Activated CD8-positive, alpha-beta T cell treated with anti-CD3 and anti-CD28 coated beads for 36 hours (primary cell): Measurements from ENCODE around the gene SPIRE2. TPM values are rescaled to one million over a fixed set of nuclear protein-coding genes. Genes with fewer than 3 reads are reported as not detected.

Experiments used
- ATAC-seq: fragments of 200-7000 bp; cut with Tn5 transposase; one replicate; pipeline ENCODE4 v1.10.0; 2021; ENCODE audit warnings: mild to moderate bottlenecking, moderate library complexity
- CTCF ChIA-PET: fragments of 350-600 bp; sonication (Branson Sonifier 250); formaldehyde crosslinking; loops from one replicate; lab custom pipeline; 2021; ENCODE audit warnings: antibody characterized with exemption; lab: Charles Lee
- POLR2A ChIA-PET: fragments of 350-600 bp; sonication (Branson Sonifier 250); formaldehyde crosslinking; loops from one replicate; lab custom pipeline; 2021; ENCODE audit warnings: antibody characterized with exemption; lab: Charles Lee
- DNase-seq: peaks from one replicate; pipeline ENCODE4 v3.0.0-alpha.2; 2020
- H3K27ac Mint-ChIP-seq: one replicate; pipeline ENCODE4 v1.8.0; 2021; ENCODE audit warnings: mild to moderate bottlenecking, mixed read lengths
- H3K27me3 Mint-ChIP-seq: one replicate; pipeline ENCODE4 v1.8.0; 2021; ENCODE audit warnings: mixed read lengths
- H3K36me3 Mint-ChIP-seq: one replicate; pipeline ENCODE4 v1.8.0; 2021; ENCODE audit warnings: low read depth, mixed read lengths
- H3K4me1 Mint-ChIP-seq: one replicate; pipeline ENCODE4 v1.8.0; 2021; ENCODE audit warnings: low read depth, mixed read lengths
- H3K4me3 Mint-ChIP-seq: one replicate; pipeline ENCODE4 v1.8.0; 2021; ENCODE audit warnings: mild to moderate bottlenecking, moderate library complexity, mixed read lengths
- H3K9me3 Mint-ChIP-seq: one replicate; pipeline ENCODE4 v1.8.0; 2021; ENCODE audit warnings: mixed read lengths
- intact Hi-C: fragments of 100-400 bp; cut with micrococcal nuclease; formaldehyde crosslinking; loops from one replicate; pipeline ENCODE4 v1.10.0; 2022
- total RNA-seq, 2 experiments: library from RNA; stranded (reverse); gene quantifications; one replicate each; pipeline ENCODE4 v1.2.3, GENCODE V29; 2021
- TF ChIP-seq, protein P1 (sequence below): fragments of 200-600 bp; IDR thresholded peaks from one replicate; pipeline ENCODE4 v1.8.0; 2022; ENCODE audit warnings: antibody characterized with exemption, mild to moderate bottlenecking

Gene SPIRE2
- total RNA-seq, 2 experiments from 2014 or later: 0.27 to 0.29 TPM

GRCh38 chr16:89860747-89861304 lies 32.6 kb downstream of the SPIRE2 start:
- H3K36me3 Mint-ChIP-seq: peaks cover 2% of the 10 kb centered on the region
- no peak overlapping the region for H3K27ac Mint-ChIP-seq
- ATAC-seq (peak; percentile 94), DNase-seq (peak; percentile 85)
- CTCF ChIA-PET: interaction anchor here (0.6 to 4.2 kb wide), 41 partner anchors 11 to 285 kb away, joined by 3 to 46 read pairs (median 6); partner anchors contain the start of genes CPNE7, FANCA and TCF25
- H3K4me1 Mint-ChIP-seq: peaks cover 31% of the 10 kb centered on the region
- H3K27me3 Mint-ChIP-seq: no peaks in the 10 kb centered on the region
- intact Hi-C loops: loop anchor here (10.0 kb wide), 1 partner anchor 46 kb away; the partner anchor contains the start of gene FANCA
- POLR2A ChIA-PET: interaction anchor here (0.7 to 1.4 kb wide), 9 partner anchors 9 to 138 kb away, joined by 3 to 4 read pairs (median 3); no protein-coding TSS in a partner anchor
- H3K9me3 Mint-ChIP-seq: no peaks in the 10 kb centered on the region
- TF ChIP-seq, protein P1, sequence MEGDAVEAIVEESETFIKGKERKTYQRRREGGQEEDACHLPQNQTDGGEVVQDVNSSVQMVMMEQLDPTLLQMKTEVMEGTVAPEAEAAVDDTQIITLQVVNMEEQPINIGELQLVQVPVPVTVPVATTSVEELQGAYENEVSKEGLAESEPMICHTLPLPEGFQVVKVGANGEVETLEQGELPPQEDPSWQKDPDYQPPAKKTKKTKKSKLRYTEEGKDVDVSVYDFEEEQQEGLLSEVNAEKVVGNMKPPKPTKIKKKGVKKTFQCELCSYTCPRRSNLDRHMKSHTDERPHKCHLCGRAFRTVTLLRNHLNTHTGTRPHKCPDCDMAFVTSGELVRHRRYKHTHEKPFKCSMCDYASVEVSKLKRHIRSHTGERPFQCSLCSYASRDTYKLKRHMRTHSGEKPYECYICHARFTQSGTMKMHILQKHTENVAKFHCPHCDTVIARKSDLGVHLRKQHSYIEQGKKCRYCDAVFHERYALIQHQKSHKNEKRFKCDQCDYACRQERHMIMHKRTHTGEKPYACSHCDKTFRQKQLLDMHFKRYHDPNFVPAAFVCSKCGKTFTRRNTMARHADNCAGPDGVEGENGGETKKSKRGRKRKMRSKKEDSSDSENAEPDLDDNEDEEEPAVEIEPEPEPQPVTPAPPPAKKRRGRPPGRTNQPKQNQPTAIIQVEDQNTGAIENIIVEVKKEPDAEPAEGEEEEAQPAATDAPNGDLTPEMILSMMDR: peak; percentile 99
- no peak overlapping the region for H3K4me3 Mint-ChIP-seq

DNA sequence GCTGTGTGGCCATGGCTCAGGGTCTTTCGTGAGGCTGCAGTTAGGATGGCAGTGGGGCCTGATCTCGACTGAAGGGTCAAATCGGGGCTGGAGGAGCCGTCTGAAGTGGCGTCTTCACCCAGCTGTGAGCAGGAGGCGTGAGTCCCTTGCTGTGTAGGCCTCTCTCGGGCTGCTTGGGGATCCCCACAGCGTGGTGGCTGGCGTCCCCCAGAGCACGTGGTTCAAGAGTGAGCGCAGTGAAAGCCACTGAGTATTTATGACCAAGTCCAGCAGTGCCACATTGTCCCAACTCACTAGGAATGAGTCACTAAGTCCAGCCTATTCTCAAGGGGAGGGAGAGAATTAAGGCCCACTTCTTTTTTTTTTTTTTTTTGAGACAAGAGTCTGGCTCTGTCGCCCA lies 33.4 kb downstream of the SPIRE2 start:
- Mint-ChIP-seq H3K36me3 (peaks cover 2% of the 10 kb centered on the region), H3K9me3 (no peaks in the 10 kb centered on the region), H3K27me3 (no peaks in the 10 kb centered on the region), H3K27ac (no peak overlapping the region), H3K4me3 (no peak overlapping the region), H3K4me1 (peaks cover 31% of the 10 kb centered on the region)
- DNase-seq: no peak
- ChIA-PET CTCF (interaction anchor here (0.6 to 4.2 kb wide), 31 partner anchors 10 to 304 kb away, joined by 3 to 46 read pairs (median 6); partner anchors contain the start of genes CPNE7, FANCA and TCF25), POLR2A (interaction anchor here (0.9 to 3.4 kb wide), 6 partner anchors 9 to 129 kb away, joined by 3 to 29 read pairs (median 3); partner anchors contain the start of gene TCF25)
- ATAC-seq: no peak
- TF ChIP-seq, protein P1: no peak
- intact Hi-C loops: loop anchor here (2.0 to 10.0 kb wide), 2 partner anchors 47 to 77 kb away; partner anchors contain the start of gene FANCA

DNA sequence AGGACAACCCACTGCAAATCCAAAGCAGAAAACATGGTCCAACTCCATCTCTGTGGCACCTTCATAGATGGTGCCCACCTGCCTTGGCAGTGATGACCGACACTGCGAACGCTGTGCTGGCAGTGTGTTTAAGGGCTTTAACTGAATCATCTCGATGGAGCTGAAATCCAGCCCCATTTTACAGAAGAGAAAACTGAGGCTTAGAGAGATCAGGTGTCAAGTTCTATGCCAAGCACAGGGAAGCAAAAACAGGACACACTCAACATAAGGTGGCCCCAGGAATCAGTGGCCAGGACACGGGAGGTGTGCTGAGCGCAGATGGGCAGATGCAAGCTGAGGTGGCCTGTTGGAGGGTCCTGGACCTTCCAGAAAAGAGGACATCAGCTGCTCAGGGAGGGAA lies 34.5 kb downstream of the SPIRE2 start:
- peaks cover 31% of the 10 kb centered on the region for H3K4me1 Mint-ChIP-seq
- H3K4me3 Mint-ChIP-seq: no peak overlapping the region
- CTCF ChIA-PET: interaction anchor here (0.5 to 4.2 kb wide), 8 partner anchors 9 to 305 kb away, joined by 3 to 34 read pairs (median 3); partner anchors contain the start of gene TCF25
- DNase-seq: no peak
- H3K36me3 Mint-ChIP-seq: peaks cover 3% of the 10 kb centered on the region
- no peak for ATAC-seq
- no peak overlapping the region for H3K27ac Mint-ChIP-seq
- H3K9me3 Mint-ChIP-seq: peaks cover 2% of the 10 kb centered on the region
- POLR2A ChIA-PET: interaction anchor here (0.5 to 3.4 kb wide), 4 partner anchors 10 to 125 kb away, joined by 3 to 29 read pairs (median 3); partner anchors contain the start of genes FANCA and TCF25
- intact Hi-C loops: loop anchor here (2.0 to 10.0 kb wide), 2 partner anchors 48 to 78 kb away; partner anchors contain the start of gene FANCA
- no peaks in the 10 kb centered on the region for H3K27me3 Mint-ChIP-seq
- TF ChIP-seq, protein P1: no peak

GRCh38 chr16:89863741-89864526 lies 35.7 kb downstream of the SPIRE2 start:
- peaks cover 7% of the 10 kb centered on the region for H3K36me3 Mint-ChIP-seq
- intact Hi-C loops: loop anchor here (2.0 to 10.0 kb wide), 2 partner anchors 49 to 79 kb away; partner anchors contain the start of gene FANCA
- H3K9me3 Mint-ChIP-seq: peaks cover 6% of the 10 kb centered on the region
- ATAC-seq: peak; percentile 63
- DNase-seq: peak; percentile 52
- no peaks in the 10 kb centered on the region for H3K27me3 Mint-ChIP-seq
- ChIA-PET CTCF (interaction anchor here (0.9 to 2.9 kb wide), 7 partner anchors 9 to 164 kb away, joined by 3 to 21 read pairs (median 4); partner anchors contain the start of gene TCF25), POLR2A (interaction anchor here (0.8 to 3.4 kb wide), 4 partner anchors 9 to 88 kb away, joined by 3 to 29 read pairs (median 4); partner anchors contain the start of genes FANCA and TCF25)
- TF ChIP-seq, protein P1: no peak
- peaks cover 31% of the 10 kb centered on the region for H3K4me1 Mint-ChIP-seq
- peak overlapping the region; percentile 64 for H3K27ac Mint-ChIP-seq
- peak overlapping the region; percentile 27 for H3K4me3 Mint-ChIP-seq
